Measurements from ENCODE around the gene EPHB1. TPM values are rescaled to one million over a fixed set of nuclear protein-coding genes. Genes with fewer than 3 reads are reported as not detected.

The EPHB1 gene
- total RNA-seq, 1 donor from 2014 or later = 1.6 TPM

- Histone ChIP-seq H3K27ac (no peak overlapping the region), H3K36me3 (no peaks in the 10 kb centered on the region), H3K9me3 (no peaks in the 10 kb centered on the region), H3K4me3 (no peak overlapping the region), H3K27me3 (no peaks in the 10 kb centered on the region), H3K4me1 (no peaks in the 10 kb centered on the region)
- no peak for TF ChIP-seq CTCF (IDR thresholded peaks at IDR 0.05)
- DNase-seq (no peak), ATAC-seq (no peak)
- intact Hi-C loops (cut with DNase I) = no loop called here
These were observed 91.9 kb downstream of the EPHB1 start for GRCh38 chr3:134886991-134887390.

- intact Hi-C loops (cut with DNase I) = no loop called here
- no peak for TF ChIP-seq CTCF (IDR thresholded peaks at IDR 0.05)
- no peak overlapping the region for H3K4me3 ChIP-seq
- H3K27me3 ChIP-seq = no peaks in the 10 kb centered on the region
- H3K4me1 ChIP-seq = no peaks in the 10 kb centered on the region
- no peak overlapping the region for H3K27ac ChIP-seq
- ATAC-seq (no peak), DNase-seq (no peak)
- H3K9me3 ChIP-seq = no peaks in the 10 kb centered on the region
- H3K36me3 ChIP-seq = no peaks in the 10 kb centered on the region
These were observed 92.5 kb downstream of the EPHB1 start for GRCh38 chr3:134887536-134887935.

GRCh38 chr3:134892326-134892725, 97.3 kb downstream of the EPHB1 start:
- Histone ChIP-seq H3K27me3 (no peaks in the 10 kb centered on the region), H3K36me3 (no peaks in the 10 kb centered on the region), H3K4me3 (no peak overlapping the region), H3K27ac (no peak overlapping the region), H3K9me3 (no peaks in the 10 kb centered on the region), H3K4me1 (no peaks in the 10 kb centered on the region)
- DNase-seq (no peak), ATAC-seq (no peak)
- no peak for TF ChIP-seq CTCF (IDR thresholded peaks at IDR 0.05)
- intact Hi-C loops (cut with DNase I) = no loop called here

- no peaks in the 10 kb centered on the region for H3K4me1 ChIP-seq
- no peak overlapping the region for H3K4me3 ChIP-seq
- H3K36me3 ChIP-seq = no peaks in the 10 kb centered on the region
- intact Hi-C loops (cut with DNase I) = no loop called here
- H3K27ac ChIP-seq = no peak overlapping the region
- no peaks in the 10 kb centered on the region for H3K27me3 ChIP-seq
- no peaks in the 10 kb centered on the region for H3K9me3 ChIP-seq
- DNase-seq = no peak
- no peak for ATAC-seq
- TF ChIP-seq CTCF (IDR thresholded peaks at IDR 0.05) = no peak
These were observed 97.7 kb downstream of the EPHB1 start for GRCh38 chr3:134892761-134893160.

- Histone ChIP-seq H3K9me3 (no peaks in the 10 kb centered on the region), H3K27ac (no peak overlapping the region), H3K4me3 (no peak overlapping the region), H3K36me3 (no peaks in the 10 kb centered on the region), H3K4me1 (no peaks in the 10 kb centered on the region), H3K27me3 (no peaks in the 10 kb centered on the region)
- DNase-seq (no peak), ATAC-seq (no peak)
- intact Hi-C loops (cut with DNase I) = no loop called here
- no peak for TF ChIP-seq CTCF (IDR thresholded peaks at IDR 0.05)
These were observed 99.5 kb downstream of the EPHB1 start for GRCh38 chr3:134894533-134894932.

- H3K36me3 ChIP-seq = no peaks in the 10 kb centered on the region
- no peaks in the 10 kb centered on the region for H3K9me3 ChIP-seq
- H3K4me3 ChIP-seq = no peak overlapping the region
- DNase-seq = no peak
- H3K27me3 ChIP-seq = no peaks in the 10 kb centered on the region
- H3K27ac ChIP-seq = no peak overlapping the region
- no peak for TF ChIP-seq CTCF (IDR thresholded peaks at IDR 0.05)
- intact Hi-C loops (cut with DNase I) = no loop called here
- no peaks in the 10 kb centered on the region for H3K4me1 ChIP-seq
- ATAC-seq = no peak
These were observed 100.1 kb downstream of the EPHB1 start for GRCh38 chr3:134895181-134895580.

Measured in upper lobe of right lung (tissue), 1 donor.